HepG2 (cell line): ENCODE results near the gene SLC11A1. TPM values are rescaled to one million over a fixed set of nuclear protein-coding genes. Genes with fewer than 3 reads are reported as not detected.

Source experiments
- CREB1 ChIP-seq, 2 experiments: fragments of 450-650 bp in 1 of 2; IDR thresholded peaks; 2 replicates each; pipeline ENCODE4 v1.6.1; 2016 to 2017; ENCODE audit warnings: control low read depth in 1 of 2, mild to moderate bottlenecking in 1 of 2, missing compliant biosample characterization in 1 of 2, missing genetic modification characterization in 1 of 2
- GPN1 ChIP-seq: sonication (generic); formaldehyde crosslinking; IDR thresholded peaks from 2 replicates; pipeline ENCODE4 v1.5.1; 2020; ENCODE audit warnings: missing genetic modification reagents, borderline replicate concordance
- HMG20B ChIP-seq: conservative IDR thresholded peaks from 2 replicates; pipeline ENCODE4 v1.6.1; 2016; ENCODE audit warnings: missing genetic modification reagents, missing compliant biosample characterization
- KLF16 ChIP-seq, 2 experiments: sonication (generic) in 1 of 2; formaldehyde crosslinking in 1 of 2; IDR thresholded peaks; 2 replicates each; pipeline versions ENCODE4 v1.6.1 to v1.8.0; 2016 to 2023; ENCODE audit warnings: missing genetic modification reagents in 2 of 2, missing compliant biosample characterization in 1 of 2
- MED8 ChIP-seq: sonication (generic); formaldehyde crosslinking; IDR thresholded peaks from 2 replicates; pipeline ENCODE4 v1.8.1; 2023; ENCODE audit warnings: mild to moderate bottlenecking, missing genetic modification reagents; ENCODE audit not compliant: insufficient replicate concordance
- MEIS1 ChIP-seq: sonication (generic); formaldehyde crosslinking; IDR thresholded peaks from 2 replicates; pipeline ENCODE4 v1.9.0; 2021; ENCODE audit warnings: mild to moderate bottlenecking, missing genetic modification reagents, moderate library complexity, borderline replicate concordance
- NFATC3 ChIP-seq: sonication (generic); formaldehyde crosslinking; IDR thresholded peaks from 2 replicates; pipeline ENCODE4 v1.5.1; 2020; ENCODE audit warnings: mild to moderate bottlenecking, missing genetic modification reagents
- NPAS2 ChIP-seq: sonication (generic); formaldehyde crosslinking; IDR thresholded peaks from 2 replicates; pipeline ENCODE4 v1.8.0; 2022; ENCODE audit warnings: mild to moderate bottlenecking, missing genetic modification reagents, borderline replicate concordance
- NR1H2 ChIP-seq: sonication (generic); formaldehyde crosslinking; IDR thresholded peaks from 2 replicates; pipeline ENCODE4 v1.8.1; 2022; ENCODE audit warnings: low read depth, missing genetic modification reagents, borderline replicate concordance
- POLR2AphosphoS2 ChIP-seq: IDR thresholded peaks from 2 replicates; pipeline ENCODE4 v1.6.1; 2011; ENCODE audit warnings: low read depth, low read length, improper control_type of control experiment
- RBM22 ChIP-seq: fragments of 200-400 bp; formaldehyde crosslinking; optimal IDR thresholded peaks from 2 replicates; pipeline ENCODE3; 2017; ENCODE audit warnings: mild to moderate bottlenecking, low read length, moderate library complexity
- RXRB ChIP-seq: IDR thresholded peaks from 2 replicates; pipeline ENCODE4 v1.6.1; 2016; ENCODE audit warnings: borderline replicate concordance, missing genetic modification reagents, missing compliant biosample characterization
- SMYD3 ChIP-seq: sonication (generic); formaldehyde crosslinking; IDR thresholded peaks from 2 replicates; pipeline ENCODE4 v1.8.1; 2023; ENCODE audit warnings: mild to moderate bottlenecking, missing genetic modification reagents
- THAP11 ChIP-seq: IDR thresholded peaks from 2 replicates; pipeline ENCODE4 v1.6.1; 2016; ENCODE audit warnings: missing biosample characterization, missing genetic modification reagents
- ZFX ChIP-seq: sonication (generic); formaldehyde crosslinking; IDR thresholded peaks from 2 replicates; pipeline ENCODE4 v1.4.0; 2020; ENCODE audit warnings: mild to moderate bottlenecking, low read depth, missing genetic modification reagents, moderate library complexity
- ZNF260 ChIP-seq: sonication (generic); formaldehyde crosslinking; IDR thresholded peaks from 2 replicates; pipeline ENCODE4 v1.4.0; 2020; ENCODE audit warnings: missing genetic modification reagents, low read depth, mild to moderate bottlenecking, borderline replicate concordance
- ZNF282 ChIP-seq: fragments of 450-650 bp; IDR thresholded peaks from 2 replicates; pipeline ENCODE4 v1.6.1; 2018; ENCODE audit not compliant: partially characterized antibody
- ZNF350 ChIP-seq: sonication (generic); formaldehyde crosslinking; IDR thresholded peaks from 2 replicates; pipeline ENCODE4 v1.4.0; 2020; ENCODE audit warnings: mild to moderate bottlenecking, low read depth, missing genetic modification reagents, borderline replicate concordance
- ZNF484 ChIP-seq: sonication (generic); formaldehyde crosslinking; IDR thresholded peaks from 2 replicates; pipeline ENCODE4 v1.5.1; 2020; ENCODE audit warnings: mild to moderate bottlenecking, low read depth, missing genetic modification reagents, borderline replicate concordance
- ZNF569 ChIP-seq: sonication (generic); formaldehyde crosslinking; IDR thresholded peaks from 2 replicates; pipeline ENCODE4 v1.5.0; 2020; ENCODE audit warnings: mild to moderate bottlenecking, missing genetic modification reagents, moderate library complexity, borderline replicate concordance
- ZNF629 ChIP-seq: sonication (generic); formaldehyde crosslinking; conservative IDR thresholded peaks from 2 replicates; pipeline ENCODE4 v1.5.0; 2020; ENCODE audit warnings: missing genetic modification reagents
- ZNF672 ChIP-seq: sonication (generic); formaldehyde crosslinking; IDR thresholded peaks from 2 replicates; pipeline ENCODE4 v1.8.1; 2022; ENCODE audit warnings: missing genetic modification reagents
- ZNF839 ChIP-seq: sonication (generic); formaldehyde crosslinking; IDR thresholded peaks from 2 replicates; pipeline ENCODE4 v1.4.0; 2020; ENCODE audit warnings: missing genetic modification reagents, mild to moderate bottlenecking, borderline replicate concordance
- polyA plus RNA-seq, 8 experiments: library from polyadenylated mRNA; depleted of rRNA in 3 of 8; stranded (reverse) in 7 of 8; unstranded in 1 of 8; fragments of >200 nt; fragmentation: Illumina TruSeq in 4 of 8; extraction: Trizol in 4 of 8; gene quantifications; 2 replicates each; pipeline versions ENCODE4 v1.2.1 to v1.2.3, GENCODE V29; 2011 to 2016; ENCODE audit warnings: low read depth in 4 of 8, missing spikeins in 1 of 8, mixed read lengths in 1 of 8; ENCODE audit not compliant: insufficient read depth in 1 of 8
- total RNA-seq, 5 experiments: library from RNA; depleted of rRNA; stranded (reverse); fragments of >200 nt; fragmentation: Illumina TruSeq; extraction: Trizol; gene quantifications; 2 replicates each; pipeline ENCODE4 v1.2.3, GENCODE V29; 2016; ENCODE audit warnings: low read depth in 1 of 5
- TF ChIP-seq, protein P1 (sequence below): sonication (generic); formaldehyde crosslinking; IDR thresholded peaks from 2 replicates; pipeline ENCODE4 v1.5.0; 2020; ENCODE audit warnings: missing genetic modification reagents
- TF ChIP-seq, protein P2 (sequence below): sonication (generic); formaldehyde crosslinking; IDR thresholded peaks from 2 replicates; pipeline ENCODE4 v1.5.0; 2020; ENCODE audit warnings: mild to moderate bottlenecking, missing genetic modification reagents, moderate library complexity
- TF ChIP-seq, protein P3 (sequence below): sonication (generic); formaldehyde crosslinking; IDR thresholded peaks from 2 replicates; pipeline ENCODE4 v1.8.0; 2023; ENCODE audit warnings: mild to moderate bottlenecking, missing genetic modification reagents

Gene SLC11A1
- total and polyA plus RNA-seq, 2 of the 13 experiments (the other 11 are each of a cell fraction or from before 2014, with no cell fraction given), result 0.33 to 2.3 TPM

DNA sequence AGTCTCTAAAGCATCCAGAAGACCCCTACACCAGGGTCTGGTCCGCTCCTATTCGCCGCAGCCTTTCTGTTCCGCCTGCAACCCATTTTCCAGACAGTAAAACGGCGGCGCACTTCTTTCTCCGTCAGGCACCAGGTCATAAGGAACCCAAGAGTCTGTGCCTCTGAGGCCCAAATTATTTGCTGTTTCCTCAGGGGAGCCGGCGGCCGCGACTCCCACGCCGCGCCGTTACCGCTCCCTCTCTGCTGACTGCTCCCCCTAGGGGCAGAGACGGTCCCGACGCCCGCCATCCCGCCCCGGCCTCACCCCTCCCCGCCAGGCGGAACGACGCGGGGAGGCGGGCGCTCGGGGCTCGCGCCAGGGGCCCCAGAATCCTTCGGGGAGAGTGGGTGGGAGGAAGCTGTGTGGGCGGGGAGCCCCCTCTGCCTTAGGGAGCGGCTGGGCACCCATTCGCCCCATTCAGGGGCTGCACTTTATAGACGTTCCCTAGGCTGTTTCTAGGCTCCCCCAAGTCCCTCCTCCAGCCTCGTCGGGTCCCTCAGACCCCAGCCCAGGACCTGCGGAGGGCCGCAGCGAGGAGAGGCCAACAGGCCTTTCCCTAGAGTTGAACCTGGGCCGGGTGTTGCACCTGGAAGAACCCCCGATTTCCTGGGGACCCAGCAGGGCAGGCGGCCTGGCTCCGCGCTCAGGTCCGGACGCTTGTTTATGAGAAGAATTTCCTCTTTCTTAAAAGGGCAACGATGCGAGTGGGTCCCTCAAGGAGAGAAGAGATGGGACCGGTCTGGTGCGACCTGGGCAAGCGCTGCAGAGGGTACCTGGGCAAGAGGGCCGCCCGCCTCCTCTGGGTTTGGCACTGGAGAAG lies 14.0 kb downstream of the SLC11A1 start (continued):
- TF ChIP-seq, protein P1, sequence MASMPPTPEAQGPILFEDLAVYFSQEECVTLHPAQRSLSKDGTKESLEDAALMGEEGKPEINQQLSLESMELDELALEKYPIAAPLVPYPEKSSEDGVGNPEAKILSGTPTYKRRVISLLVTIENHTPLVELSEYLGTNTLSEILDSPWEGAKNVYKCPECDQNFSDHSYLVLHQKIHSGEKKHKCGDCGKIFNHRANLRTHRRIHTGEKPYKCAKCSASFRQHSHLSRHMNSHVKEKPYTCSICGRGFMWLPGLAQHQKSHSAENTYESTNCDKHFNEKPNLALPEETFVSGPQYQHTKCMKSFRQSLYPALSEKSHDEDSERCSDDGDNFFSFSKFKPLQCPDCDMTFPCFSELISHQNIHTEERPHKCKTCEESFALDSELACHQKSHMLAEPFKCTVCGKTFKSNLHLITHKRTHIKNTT, result no peak
- TF ChIP-seq NR1H2 (0 out of 2 replicates have a peak, but pooled peaks have one; percentile 50), CREB1 (IDR thresholded peaks at IDR 0.05) (peak; percentile 66), CREB1 (CRISPR knock-in tag; IDR thresholded peaks at IDR 0.05) (no peak), ZNF484 (CRISPR knock-in tag) (peak; percentile 62; the same call in 1 of the 2 replicates), HMG20B (CRISPR knock-in tag) (peak; percentile 29; the same call in 1 of the 2 replicates), ZNF282 (no peak), RBM22 (no peak), ZNF672 (CRISPR knock-in tag) (no peak), THAP11 (CRISPR knock-in tag) (peak; percentile 90), SMYD3 (CRISPR knock-in tag) (peak; percentile 47), GPN1 (CRISPR knock-in tag) (peak; percentile 34; the same call in 1 of the 2 replicates), NFATC3 (CRISPR knock-in tag) (peak; percentile 78; the same call in 1 of the 2 replicates), ZNF569 (CRISPR knock-in tag) (peak; percentile 40; the same call in 1 of the 2 replicates), MEIS1 (peak; percentile 93), ZNF350 (CRISPR knock-in tag) (no peak; the same call in 1 of the 2 replicates), ZNF629 (CRISPR knock-in tag) (peak; percentile 91), NPAS2 (CRISPR knock-in tag) (no peak), POLR2AphosphoS2 (no peak), RXRB (peak; percentile 88), MED8 (CRISPR knock-in tag) (peak; percentile 92), ZFX (peak; percentile 95), KLF16 (CRISPR knock-in tag; IDR thresholded peaks at IDR 0.05) (peak in 1 of 2 experiments; percentile 92; a peak in 2 of 4 replicates), ZNF260 (CRISPR knock-in tag) (no peak), ZNF839 (CRISPR knock-in tag) (no peak)
- TF ChIP-seq, protein P2, sequence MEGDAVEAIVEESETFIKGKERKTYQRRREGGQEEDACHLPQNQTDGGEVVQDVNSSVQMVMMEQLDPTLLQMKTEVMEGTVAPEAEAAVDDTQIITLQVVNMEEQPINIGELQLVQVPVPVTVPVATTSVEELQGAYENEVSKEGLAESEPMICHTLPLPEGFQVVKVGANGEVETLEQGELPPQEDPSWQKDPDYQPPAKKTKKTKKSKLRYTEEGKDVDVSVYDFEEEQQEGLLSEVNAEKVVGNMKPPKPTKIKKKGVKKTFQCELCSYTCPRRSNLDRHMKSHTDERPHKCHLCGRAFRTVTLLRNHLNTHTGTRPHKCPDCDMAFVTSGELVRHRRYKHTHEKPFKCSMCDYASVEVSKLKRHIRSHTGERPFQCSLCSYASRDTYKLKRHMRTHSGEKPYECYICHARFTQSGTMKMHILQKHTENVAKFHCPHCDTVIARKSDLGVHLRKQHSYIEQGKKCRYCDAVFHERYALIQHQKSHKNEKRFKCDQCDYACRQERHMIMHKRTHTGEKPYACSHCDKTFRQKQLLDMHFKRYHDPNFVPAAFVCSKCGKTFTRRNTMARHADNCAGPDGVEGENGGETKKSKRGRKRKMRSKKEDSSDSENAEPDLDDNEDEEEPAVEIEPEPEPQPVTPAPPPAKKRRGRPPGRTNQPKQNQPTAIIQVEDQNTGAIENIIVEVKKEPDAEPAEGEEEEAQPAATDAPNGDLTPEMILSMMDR (CRISPR knock-in tag), result peak; percentile 94
- TF ChIP-seq, protein P3, sequence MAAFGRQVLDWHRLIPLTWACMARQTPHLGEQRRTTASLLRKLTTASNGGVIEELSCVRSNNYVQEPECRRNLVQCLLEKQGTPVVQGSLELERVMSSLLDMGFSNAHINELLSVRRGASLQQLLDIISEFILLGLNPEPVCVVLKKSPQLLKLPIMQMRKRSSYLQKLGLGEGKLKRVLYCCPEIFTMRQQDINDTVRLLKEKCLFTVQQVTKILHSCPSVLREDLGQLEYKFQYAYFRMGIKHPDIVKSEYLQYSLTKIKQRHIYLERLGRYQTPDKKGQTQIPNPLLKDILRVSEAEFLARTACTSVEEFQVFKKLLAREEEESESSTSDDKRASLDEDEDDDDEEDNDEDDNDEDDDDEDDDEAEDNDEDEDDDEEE, result peak; percentile 96
